Retinal pigment epithelial cell (primary cell): ENCODE data around the gene TTLL9.

Experiments used
- DNase-seq: peaks from one replicate; pipeline ENCODE4 v3.0.0-alpha.2; 2010; ENCODE audit warnings: low read depth
- H3K4me3 ChIP-seq: 2 replicates; pipeline ENCODE4 v1.5.1; 2011; ENCODE audit warnings: mild to moderate bottlenecking, low read length, control low read depth, moderate library complexity
- TF ChIP-seq, protein P1 (sequence below): conservative IDR thresholded peaks from 2 replicates; pipeline ENCODE4 v1.5.1; 2011; ENCODE audit warnings: low read depth, low read length, control low read depth, inconsistent platforms

The TTLL9 gene

GRCh38 chr20:31843881-31844280 is 26.6 kb upstream of the TTLL9 start:
- no peak for DNase-seq
- TF ChIP-seq, protein P1, sequence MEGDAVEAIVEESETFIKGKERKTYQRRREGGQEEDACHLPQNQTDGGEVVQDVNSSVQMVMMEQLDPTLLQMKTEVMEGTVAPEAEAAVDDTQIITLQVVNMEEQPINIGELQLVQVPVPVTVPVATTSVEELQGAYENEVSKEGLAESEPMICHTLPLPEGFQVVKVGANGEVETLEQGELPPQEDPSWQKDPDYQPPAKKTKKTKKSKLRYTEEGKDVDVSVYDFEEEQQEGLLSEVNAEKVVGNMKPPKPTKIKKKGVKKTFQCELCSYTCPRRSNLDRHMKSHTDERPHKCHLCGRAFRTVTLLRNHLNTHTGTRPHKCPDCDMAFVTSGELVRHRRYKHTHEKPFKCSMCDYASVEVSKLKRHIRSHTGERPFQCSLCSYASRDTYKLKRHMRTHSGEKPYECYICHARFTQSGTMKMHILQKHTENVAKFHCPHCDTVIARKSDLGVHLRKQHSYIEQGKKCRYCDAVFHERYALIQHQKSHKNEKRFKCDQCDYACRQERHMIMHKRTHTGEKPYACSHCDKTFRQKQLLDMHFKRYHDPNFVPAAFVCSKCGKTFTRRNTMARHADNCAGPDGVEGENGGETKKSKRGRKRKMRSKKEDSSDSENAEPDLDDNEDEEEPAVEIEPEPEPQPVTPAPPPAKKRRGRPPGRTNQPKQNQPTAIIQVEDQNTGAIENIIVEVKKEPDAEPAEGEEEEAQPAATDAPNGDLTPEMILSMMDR = no peak
- H3K4me3 ChIP-seq = no peak overlapping the region

GRCh38 chr20:31844737-31845299 is 25.6 kb upstream of the TTLL9 start:
- no peak overlapping the region for H3K4me3 ChIP-seq
- DNase-seq = no peak
- TF ChIP-seq, protein P1 = no peak

DNA sequence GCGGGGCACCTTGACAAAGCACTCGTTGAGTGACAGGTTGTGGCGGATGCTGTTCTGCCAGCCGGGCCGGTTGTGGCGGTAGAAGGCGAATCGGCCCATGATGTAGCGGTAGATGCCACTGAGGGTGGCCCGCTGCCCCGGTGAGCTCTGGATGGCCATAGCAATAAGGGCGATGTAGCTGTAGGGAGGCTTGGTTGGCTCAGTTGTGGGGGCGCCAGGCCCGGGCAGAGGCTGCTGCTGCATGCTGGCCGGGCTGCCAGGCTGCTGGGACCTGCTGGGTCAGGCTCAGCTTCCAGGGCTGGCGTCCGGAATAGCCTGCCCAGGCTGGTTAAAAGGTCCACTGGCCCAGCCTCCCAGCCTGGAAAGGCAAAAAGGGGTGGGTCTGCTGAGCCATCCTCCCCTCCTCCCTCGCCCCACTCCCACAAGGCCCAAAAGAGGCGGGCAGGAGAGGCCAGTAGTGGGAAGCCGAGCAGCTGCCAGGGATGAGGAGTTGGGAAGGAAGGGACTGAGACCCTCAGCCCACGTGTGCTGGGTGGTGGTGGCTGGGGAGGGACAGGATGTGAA is 25.1 kb upstream of the TTLL9 start, which contains the start of gene FOXS1:
TSS of gene FOXS1 (minus strand) at position 305 of the 564 bp plus-strand sequence. CDS start at position 243, 62 bp downstream.
- DNase-seq = no peak
- TF ChIP-seq, protein P1 = no peak
- no peak within 1 kb of the TSS for H3K4me3 ChIP-seq

DNA sequence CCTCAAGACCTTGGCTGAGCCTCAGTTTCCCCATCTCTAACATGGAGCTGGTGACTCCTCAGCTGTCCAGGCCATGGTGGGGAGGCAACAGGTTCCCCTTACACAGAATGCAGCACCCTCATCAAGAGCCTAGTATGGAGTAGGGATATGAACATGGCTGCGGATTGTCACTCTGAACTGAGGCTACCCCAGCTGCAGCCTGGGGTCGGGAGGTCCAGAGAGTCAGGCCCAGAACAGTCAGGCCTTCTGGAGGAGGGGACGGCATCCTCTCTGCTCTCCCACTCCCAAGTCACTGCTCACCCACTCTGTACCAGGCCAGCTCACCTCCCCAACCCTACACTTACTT is 23.7 kb upstream of the TTLL9 start:
- no peak overlapping the region for H3K4me3 ChIP-seq
- TF ChIP-seq, protein P1 = no peak
- no peak for DNase-seq

DNA sequence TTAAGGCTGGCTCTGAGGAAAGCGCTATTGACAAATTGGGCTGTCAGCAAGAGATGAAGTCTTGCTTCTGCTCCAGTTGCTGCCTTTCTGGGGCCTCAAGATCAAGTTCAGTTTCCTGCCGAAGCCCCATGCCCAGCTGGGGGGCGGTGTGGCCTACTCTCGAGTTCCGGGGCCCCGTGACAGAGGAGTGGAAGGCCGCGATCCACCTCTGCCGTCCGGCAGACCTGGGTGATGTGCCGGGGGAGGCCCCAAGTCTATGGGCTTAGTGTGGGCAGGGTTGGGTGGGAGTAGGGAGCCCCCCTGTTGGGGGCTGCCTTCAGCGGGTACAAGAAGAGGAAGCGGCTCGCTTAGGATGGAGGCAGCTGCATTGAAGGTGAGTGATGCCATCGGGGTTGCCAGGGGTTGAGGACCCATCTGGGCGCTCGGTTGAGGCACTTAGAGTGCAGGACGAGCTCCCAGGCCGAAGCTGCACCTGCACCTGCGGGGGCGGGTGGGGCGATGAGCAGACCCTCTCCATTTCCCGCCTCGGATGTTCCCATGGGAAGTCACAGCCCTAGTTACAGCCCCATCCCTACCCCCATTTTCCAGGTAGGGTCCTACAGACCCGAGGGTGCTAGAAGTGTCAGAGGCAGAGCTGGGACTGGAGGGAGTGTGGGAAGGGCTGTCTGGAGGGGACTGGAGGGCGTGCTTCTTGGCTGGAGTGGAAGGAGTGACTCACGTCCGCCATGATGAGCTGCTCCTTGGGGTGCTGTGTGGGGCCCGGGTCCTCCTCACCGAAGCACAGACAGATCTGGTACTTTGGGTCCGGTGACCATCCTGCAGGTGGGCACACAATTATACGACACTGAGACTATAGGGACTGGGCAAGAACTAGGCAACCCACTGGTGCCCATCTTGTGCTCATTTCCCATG is 22.1 kb upstream of the TTLL9 start:
- TF ChIP-seq, protein P1 = no peak
- DNase-seq = no peak
- no peak overlapping the region for H3K4me3 ChIP-seq

GRCh38 chr20:31849306-31849930 is 21.0 kb upstream of the TTLL9 start:
- TF ChIP-seq, protein P1 = no peak
- H3K4me3 ChIP-seq = no peak overlapping the region
- no peak for DNase-seq
